HepG2 (cell line): ENCODE results near the gene GRHL1. TPM values are rescaled to one million over a fixed set of nuclear protein-coding genes. Genes with fewer than 3 reads are reported as not detected.

Experiments used
- DZIP1 ChIP-seq: sonication (generic); formaldehyde crosslinking; IDR thresholded peaks from 2 replicates; pipeline ENCODE4 v1.5.0; 2020; ENCODE audit warnings: mild to moderate bottlenecking, missing genetic modification reagents
- HOXA3 ChIP-seq: sonication (generic); formaldehyde crosslinking; IDR thresholded peaks from 2 replicates; pipeline ENCODE4 v1.5.0; 2020; ENCODE audit warnings: missing genetic modification reagents
- MAZ ChIP-seq, 2 experiments: sonication (generic) in 1 of 2; formaldehyde crosslinking in 1 of 2; IDR thresholded peaks; 2 replicates each; pipeline versions ENCODE4 v1.5.0 to v1.6.1; 2012 to 2020; ENCODE audit warnings: low read depth in 2 of 2, mild to moderate bottlenecking in 2 of 2, borderline replicate concordance in 1 of 2, improper control_type of control experiment in 1 of 2, low read length in 1 of 2, missing genetic modification reagents in 1 of 2, moderate library complexity in 1 of 2
- MTF2 ChIP-seq: sonication (generic); formaldehyde crosslinking; IDR thresholded peaks from 2 replicates; pipeline ENCODE4 v1.5.0; 2020; ENCODE audit warnings: missing genetic modification reagents, borderline replicate concordance
- MYC ChIP-seq: sonication (generic); formaldehyde crosslinking; IDR thresholded peaks from 2 replicates; pipeline ENCODE4 v1.9.0; 2021; ENCODE audit warnings: missing genetic modification reagents, borderline replicate concordance
- SP2 ChIP-seq: sonication (generic); formaldehyde crosslinking; IDR thresholded peaks from 2 replicates; pipeline ENCODE4 v1.5.1; 2020; ENCODE audit warnings: mild to moderate bottlenecking, missing genetic modification reagents
- SRF ChIP-seq: IDR thresholded peaks from 2 replicates; pipeline ENCODE4 v1.6.1; 2011; ENCODE audit warnings: mild to moderate bottlenecking, low read depth, low read length, moderate library complexity
- ZBTB21 ChIP-seq: sonication (generic); formaldehyde crosslinking; IDR thresholded peaks from 2 replicates; pipeline ENCODE4 v1.4.0; 2020; ENCODE audit warnings: missing genetic modification reagents
- ZNF10 ChIP-seq: sonication (generic); formaldehyde crosslinking; IDR thresholded peaks from 2 replicates; pipeline ENCODE4 v1.4.0; 2020; ENCODE audit warnings: mild to moderate bottlenecking, low read depth, missing genetic modification reagents, borderline replicate concordance
- ZNF101 ChIP-seq: sonication (generic); formaldehyde crosslinking; IDR thresholded peaks from 2 replicates; pipeline ENCODE4 v1.4.0; 2020; ENCODE audit warnings: mild to moderate bottlenecking, low read depth, missing genetic modification reagents, borderline replicate concordance
- ZNF354B ChIP-seq: sonication (generic); formaldehyde crosslinking; IDR thresholded peaks from 2 replicates; pipeline ENCODE4 v1.8.0; 2022; ENCODE audit warnings: mild to moderate bottlenecking, missing genetic modification reagents
- ZNF446 ChIP-seq: sonication (generic); formaldehyde crosslinking; IDR thresholded peaks from 2 replicates; pipeline ENCODE4 v1.5.0; 2020; ENCODE audit warnings: mild to moderate bottlenecking, missing genetic modification reagents
- ZNF607 ChIP-seq: sonication (generic); formaldehyde crosslinking; IDR thresholded peaks from 2 replicates; pipeline ENCODE4 v1.5.1; 2020; ENCODE audit warnings: missing genetic modification reagents, mild to moderate bottlenecking, borderline replicate concordance
- ZNF670 ChIP-seq: sonication (generic); formaldehyde crosslinking; IDR thresholded peaks from 2 replicates; pipeline ENCODE4 v1.8.0; 2022; ENCODE audit warnings: mild to moderate bottlenecking, missing genetic modification reagents, borderline replicate concordance
- ZSCAN31 ChIP-seq: sonication (generic); formaldehyde crosslinking; IDR thresholded peaks from 2 replicates; pipeline ENCODE4 v1.5.0; 2020; ENCODE audit warnings: low read depth, mild to moderate bottlenecking, missing genetic modification reagents
- polyA plus RNA-seq, 8 experiments: library from polyadenylated mRNA; depleted of rRNA in 3 of 8; stranded (reverse) in 7 of 8; unstranded in 1 of 8; fragments of >200 nt; fragmentation: Illumina TruSeq in 4 of 8; extraction: Trizol in 4 of 8; gene quantifications; 2 replicates each; pipeline versions ENCODE4 v1.2.1 to v1.2.3, GENCODE V29; 2011 to 2016; ENCODE audit warnings: low read depth in 4 of 8, missing spikeins in 1 of 8, mixed read lengths in 1 of 8; ENCODE audit not compliant: insufficient read depth in 1 of 8
- total RNA-seq, 5 experiments: library from RNA; depleted of rRNA; stranded (reverse); fragments of >200 nt; fragmentation: Illumina TruSeq; extraction: Trizol; gene quantifications; 2 replicates each; pipeline ENCODE4 v1.2.3, GENCODE V29; 2016; ENCODE audit warnings: low read depth in 1 of 5
- TF ChIP-seq, protein P1 (sequence below), 2 experiments: sonication (generic) in 1 of 2; formaldehyde crosslinking in 1 of 2; IDR thresholded peaks; 2 replicates each; pipeline versions ENCODE4 v1.5.1 to v1.6.1; 2011 to 2020; ENCODE audit warnings: borderline replicate concordance in 1 of 2, low read depth in 1 of 2, low read length in 1 of 2, mild to moderate bottlenecking in 1 of 2, missing genetic modification reagents in 1 of 2, moderate library complexity in 1 of 2
- TF ChIP-seq, protein P2 (sequence below): IDR thresholded peaks from 2 replicates; pipeline ENCODE4 v1.6.1; 2016; ENCODE audit warnings: low read depth, control low read depth
- TF ChIP-seq, protein P3 (sequence below): sonication (generic); formaldehyde crosslinking; IDR thresholded peaks from 2 replicates; pipeline ENCODE4 v1.8.0; 2022; ENCODE audit warnings: mild to moderate bottlenecking, missing genetic modification reagents, moderate library complexity
- TF ChIP-seq, protein P4 (sequence below): sonication (generic); formaldehyde crosslinking; IDR thresholded peaks from 2 replicates; pipeline ENCODE4 v1.4.0; 2020; ENCODE audit warnings: missing genetic modification reagents

GRHL1 gene
- total and polyA plus RNA-seq, 2 of the 13 experiments (the other 11 are each of a cell fraction or from before 2014, with no cell fraction given), result 9.3 to 12.0 TPM

- TF ChIP-seq, protein P1, sequence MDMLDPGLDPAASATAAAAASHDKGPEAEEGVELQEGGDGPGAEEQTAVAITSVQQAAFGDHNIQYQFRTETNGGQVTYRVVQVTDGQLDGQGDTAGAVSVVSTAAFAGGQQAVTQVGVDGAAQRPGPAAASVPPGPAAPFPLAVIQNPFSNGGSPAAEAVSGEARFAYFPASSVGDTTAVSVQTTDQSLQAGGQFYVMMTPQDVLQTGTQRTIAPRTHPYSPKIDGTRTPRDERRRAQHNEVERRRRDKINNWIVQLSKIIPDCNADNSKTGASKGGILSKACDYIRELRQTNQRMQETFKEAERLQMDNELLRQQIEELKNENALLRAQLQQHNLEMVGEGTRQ (IDR thresholded peaks at IDR 0.05; ENCODE audit: low read depth, low read length), result 0 out of 2 replicates have a peak, but pooled peaks have one; percentile 33
- TF ChIP-seq, protein P1 (CRISPR knock-in tag; IDR thresholded peaks at IDR 0.05; ENCODE audit: borderline replicate concordance), result no peak; the same call in 1 of the 2 replicates
- peak; percentile 99 for TF ChIP-seq ZNF446 (CRISPR knock-in tag)
- no peak; the same call in 1 of the 2 replicates for TF ChIP-seq ZNF670 (CRISPR knock-in tag)
- peak; percentile 97 for TF ChIP-seq DZIP1 (CRISPR knock-in tag)
- peak; percentile 98 for TF ChIP-seq ZNF607
- TF ChIP-seq MTF2 (CRISPR knock-in tag), result peak; percentile 81; the same call in 1 of the 2 replicates
- TF ChIP-seq ZNF101 (CRISPR knock-in tag), result no peak
- no peak for TF ChIP-seq SRF
- TF ChIP-seq, protein P2, sequence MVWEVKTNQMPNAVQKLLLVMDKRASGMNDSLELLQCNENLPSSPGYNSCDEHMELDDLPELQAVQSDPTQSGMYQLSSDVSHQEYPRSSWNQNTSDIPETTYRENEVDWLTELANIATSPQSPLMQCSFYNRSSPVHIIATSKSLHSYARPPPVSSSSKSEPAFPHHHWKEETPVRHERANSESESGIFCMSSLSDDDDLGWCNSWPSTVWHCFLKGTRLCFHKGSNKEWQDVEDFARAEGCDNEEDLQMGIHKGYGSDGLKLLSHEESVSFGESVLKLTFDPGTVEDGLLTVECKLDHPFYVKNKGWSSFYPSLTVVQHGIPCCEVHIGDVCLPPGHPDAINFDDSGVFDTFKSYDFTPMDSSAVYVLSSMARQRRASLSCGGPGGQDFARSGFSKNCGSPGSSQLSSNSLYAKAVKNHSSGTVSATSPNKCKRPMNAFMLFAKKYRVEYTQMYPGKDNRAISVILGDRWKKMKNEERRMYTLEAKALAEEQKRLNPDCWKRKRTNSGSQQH (CRISPR knock-in tag), result no peak
- TF ChIP-seq ZNF10 (CRISPR knock-in tag), result no peak
- TF ChIP-seq, protein P3, sequence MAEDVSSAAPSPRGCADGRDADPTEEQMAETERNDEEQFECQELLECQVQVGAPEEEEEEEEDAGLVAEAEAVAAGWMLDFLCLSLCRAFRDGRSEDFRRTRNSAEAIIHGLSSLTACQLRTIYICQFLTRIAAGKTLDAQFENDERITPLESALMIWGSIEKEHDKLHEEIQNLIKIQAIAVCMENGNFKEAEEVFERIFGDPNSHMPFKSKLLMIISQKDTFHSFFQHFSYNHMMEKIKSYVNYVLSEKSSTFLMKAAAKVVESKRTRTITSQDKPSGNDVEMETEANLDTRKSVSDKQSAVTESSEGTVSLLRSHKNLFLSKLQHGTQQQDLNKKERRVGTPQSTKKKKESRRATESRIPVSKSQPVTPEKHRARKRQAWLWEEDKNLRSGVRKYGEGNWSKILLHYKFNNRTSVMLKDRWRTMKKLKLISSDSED (CRISPR knock-in tag), result peak; percentile 87; the same call in 1 of the 2 replicates
- TF ChIP-seq ZBTB21 (CRISPR knock-in tag), result no peak
- TF ChIP-seq, protein P4, sequence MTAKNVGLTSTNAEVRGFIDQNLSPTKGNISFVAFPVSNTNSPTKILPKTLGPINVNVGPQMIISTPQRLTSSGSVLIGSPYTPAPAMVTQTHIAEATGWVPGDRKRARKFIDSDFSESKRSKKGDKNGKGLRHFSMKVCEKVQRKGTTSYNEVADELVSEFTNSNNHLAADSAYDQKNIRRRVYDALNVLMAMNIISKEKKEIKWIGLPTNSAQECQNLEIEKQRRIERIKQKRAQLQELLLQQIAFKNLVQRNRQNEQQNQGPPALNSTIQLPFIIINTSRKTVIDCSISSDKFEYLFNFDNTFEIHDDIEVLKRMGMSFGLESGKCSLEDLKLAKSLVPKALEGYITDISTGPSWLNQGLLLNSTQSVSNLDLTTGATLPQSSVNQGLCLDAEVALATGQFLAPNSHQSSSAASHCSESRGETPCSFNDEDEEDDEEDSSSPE (CRISPR knock-in tag), result peak; percentile 94
- TF ChIP-seq MAZ (IDR thresholded peaks at IDR 0.05; ENCODE audit: borderline replicate concordance, low read depth, low read length), result peak; percentile 22; the same call in 1 of the 2 replicates
- TF ChIP-seq MAZ (CRISPR knock-in tag; IDR thresholded peaks at IDR 0.05; ENCODE audit: low read depth), result no peak; the same call in none of the 2 replicates
- peak; percentile 84 for TF ChIP-seq HOXA3 (CRISPR knock-in tag)
- TF ChIP-seq MYC (CRISPR knock-in tag), result peak; percentile 91
- peak; percentile 63 for TF ChIP-seq SP2 (CRISPR knock-in tag)
- TF ChIP-seq ZNF354B, result no peak
- peak; percentile 65; the same call in 1 of the 2 replicates for TF ChIP-seq ZSCAN31 (CRISPR knock-in tag)
Observed at GRCh38 chr2:10043256-10043905, 91.9 kb downstream of the GRHL1 start, which contains the start of gene KLF11 (continued).
